Astrocyte of the spinal cord (primary cell): ENCODE measurements around the gene METTL17.

Source experiments
- DNase-seq: peaks from one replicate; pipeline ENCODE4 v3.0.0; 2011; ENCODE audit warnings: low read depth, low spot score
- H3K4me3 ChIP-seq: 2 replicates; pipeline ENCODE4 v1.5.1; 2011; ENCODE audit warnings: low read depth, mild to moderate bottlenecking, low read length, moderate library complexity
- in situ Hi-C: cut with HindIII; loops from 2 replicates; pipeline ENCODE4 v1.10.0; 2017; ENCODE audit warnings: low sequenced_read_pairs
- TF ChIP-seq, protein P1 (sequence below): IDR thresholded peaks from 2 replicates; pipeline ENCODE4 v1.5.1; 2012; ENCODE audit warnings: low read depth, mild to moderate bottlenecking, low read length, inconsistent platforms

Gene METTL17

DNA sequence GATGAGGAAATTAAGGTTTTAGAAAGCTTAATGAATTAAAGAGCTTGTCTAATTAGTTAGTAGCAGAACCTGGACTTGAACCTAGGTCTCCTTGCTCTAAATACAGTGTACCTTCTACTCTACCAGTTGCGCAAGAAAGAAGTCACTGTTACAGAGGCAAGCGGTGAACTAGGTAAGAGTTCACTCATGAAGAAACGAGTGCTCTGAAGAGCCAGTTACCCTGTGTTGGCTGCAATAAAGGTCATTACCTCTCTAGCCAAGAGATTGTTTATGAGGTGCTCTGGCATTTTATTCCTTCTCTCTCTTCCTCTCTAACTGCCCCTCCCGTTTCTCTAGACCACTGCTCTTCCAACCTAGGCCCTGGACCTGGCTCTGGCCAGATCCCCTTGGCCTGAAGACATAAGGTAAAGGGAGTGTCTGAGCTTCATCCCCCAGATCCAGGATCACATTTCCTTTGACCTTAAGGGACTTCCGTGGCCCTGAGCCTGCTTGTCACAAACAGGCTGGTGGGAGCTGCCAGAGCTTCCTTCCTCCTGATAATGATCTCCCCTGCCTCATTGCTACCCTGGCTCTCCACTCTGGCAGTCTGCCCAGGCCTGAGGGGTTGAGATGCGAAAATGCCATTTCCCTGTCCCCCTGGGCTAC is 54.3 kb downstream of the METTL17 start:
- TF ChIP-seq, protein P1, sequence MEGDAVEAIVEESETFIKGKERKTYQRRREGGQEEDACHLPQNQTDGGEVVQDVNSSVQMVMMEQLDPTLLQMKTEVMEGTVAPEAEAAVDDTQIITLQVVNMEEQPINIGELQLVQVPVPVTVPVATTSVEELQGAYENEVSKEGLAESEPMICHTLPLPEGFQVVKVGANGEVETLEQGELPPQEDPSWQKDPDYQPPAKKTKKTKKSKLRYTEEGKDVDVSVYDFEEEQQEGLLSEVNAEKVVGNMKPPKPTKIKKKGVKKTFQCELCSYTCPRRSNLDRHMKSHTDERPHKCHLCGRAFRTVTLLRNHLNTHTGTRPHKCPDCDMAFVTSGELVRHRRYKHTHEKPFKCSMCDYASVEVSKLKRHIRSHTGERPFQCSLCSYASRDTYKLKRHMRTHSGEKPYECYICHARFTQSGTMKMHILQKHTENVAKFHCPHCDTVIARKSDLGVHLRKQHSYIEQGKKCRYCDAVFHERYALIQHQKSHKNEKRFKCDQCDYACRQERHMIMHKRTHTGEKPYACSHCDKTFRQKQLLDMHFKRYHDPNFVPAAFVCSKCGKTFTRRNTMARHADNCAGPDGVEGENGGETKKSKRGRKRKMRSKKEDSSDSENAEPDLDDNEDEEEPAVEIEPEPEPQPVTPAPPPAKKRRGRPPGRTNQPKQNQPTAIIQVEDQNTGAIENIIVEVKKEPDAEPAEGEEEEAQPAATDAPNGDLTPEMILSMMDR, result no peak
- no peak for DNase-seq
- H3K4me3 ChIP-seq, result no peak overlapping the region
- in situ Hi-C loops, result no loop called here
